HepG2 (cell line): ENCODE measurements around the gene SP3. TPM values are rescaled to one million over a fixed set of nuclear protein-coding genes. Genes with fewer than 3 reads are reported as not detected.

ENCODE experiments used
- ARHGAP35 ChIP-seq: sonication (generic); formaldehyde crosslinking; IDR thresholded peaks from 2 replicates; pipeline ENCODE4 v1.9.0; 2022; ENCODE audit warnings: mild to moderate bottlenecking, inconsistent platforms, moderate library complexity, missing genetic modification reagents, borderline replicate concordance
- GATA4 ChIP-seq: sonication (generic); IDR thresholded peaks from 2 replicates; pipeline ENCODE4 v1.6.1; 2016; ENCODE audit warnings: antibody characterized with exemption, low read depth, borderline replicate concordance
- HMG20A ChIP-seq: IDR thresholded peaks from 2 replicates; pipeline ENCODE4 v1.6.1; 2016; ENCODE audit warnings: borderline replicate concordance
- POLR2AphosphoS5 ChIP-seq: IDR thresholded peaks from 2 replicates; pipeline ENCODE4 v1.6.1; 2012; ENCODE audit warnings: low read depth, low read length
- RFX1 ChIP-seq: fragments of 450-650 bp; IDR thresholded peaks from 2 replicates; pipeline ENCODE4 v1.6.1; 2017
- SNAPC5 ChIP-seq: sonication (generic); formaldehyde crosslinking; IDR thresholded peaks from 2 replicates; pipeline ENCODE4 v1.8.1; 2023; ENCODE audit warnings: mild to moderate bottlenecking, missing genetic modification reagents, borderline replicate concordance
- TCF7 ChIP-seq: sonication (generic); IDR thresholded peaks from 2 replicates; pipeline ENCODE4 v1.6.1; 2016; ENCODE audit warnings: antibody characterized with exemption, low read depth
- ZEB1 ChIP-seq: IDR thresholded peaks from 2 replicates; pipeline ENCODE4 v1.6.1; 2012; ENCODE audit warnings: mild to moderate bottlenecking, low read depth, inconsistent platforms; ENCODE audit not compliant: insufficient replicate concordance
- ZNF136 ChIP-seq: sonication (generic); formaldehyde crosslinking; IDR thresholded peaks from 2 replicates; pipeline ENCODE4 v1.8.1; 2022; ENCODE audit warnings: low read depth, mild to moderate bottlenecking, moderate library complexity, missing genetic modification reagents
- ZNF318 ChIP-seq: sonication (generic); formaldehyde crosslinking; IDR thresholded peaks from 2 replicates; pipeline ENCODE4 v1.4.0; 2020; ENCODE audit warnings: mild to moderate bottlenecking, missing genetic modification reagents
- polyA plus RNA-seq, 8 experiments: library from polyadenylated mRNA; depleted of rRNA in 3 of 8; stranded (reverse) in 7 of 8; unstranded in 1 of 8; fragments of >200 nt; fragmentation: Illumina TruSeq in 4 of 8; extraction: Trizol in 4 of 8; gene quantifications; 2 replicates each; pipeline versions ENCODE4 v1.2.1 to v1.2.3, GENCODE V29; 2011 to 2016; ENCODE audit warnings: low read depth in 4 of 8, missing spikeins in 1 of 8, mixed read lengths in 1 of 8; ENCODE audit not compliant: insufficient read depth in 1 of 8
- total RNA-seq, 5 experiments: library from RNA; depleted of rRNA; stranded (reverse); fragments of >200 nt; fragmentation: Illumina TruSeq; extraction: Trizol; gene quantifications; 2 replicates each; pipeline ENCODE4 v1.2.3, GENCODE V29; 2016; ENCODE audit warnings: low read depth in 1 of 5
- TF ChIP-seq, protein P1 (sequence below), 2 experiments: fragments of 450-650 bp in 1 of 2; sonication (generic) in 1 of 2; formaldehyde crosslinking in 1 of 2; IDR thresholded peaks; 2 replicates each; pipeline versions ENCODE4 v1.6.1 to v1.8.0; 2016 to 2022; ENCODE audit warnings: antibody characterized with exemption in 1 of 2, mild to moderate bottlenecking in 1 of 2, missing genetic modification reagents in 1 of 2

Gene SP3
- total and polyA plus RNA-seq, 2 of the 13 experiments (the other 11 are each of a cell fraction or from before 2014, with no cell fraction given) = 57.3 to 132 TPM

GRCh38 chr2:173963817-173964564 is 1.2 kb downstream of the SP3 start (continued):
- TF ChIP-seq ZNF318 (CRISPR knock-in tag) (no peak), GATA4 (0 out of 2 replicates have a peak, but pooled peaks have one; percentile 7), ARHGAP35 (CRISPR knock-in tag) (no peak), RFX1 (no peak), TCF7 (no peak), SNAPC5 (0 out of 2 replicates have a peak, but pooled peaks have one; percentile 75), HMG20A (CRISPR knock-in tag) (no peak), ZEB1 (no peak), POLR2AphosphoS5 (peak; percentile 53), ZNF136 (no peak)
- TF ChIP-seq, protein P1, sequence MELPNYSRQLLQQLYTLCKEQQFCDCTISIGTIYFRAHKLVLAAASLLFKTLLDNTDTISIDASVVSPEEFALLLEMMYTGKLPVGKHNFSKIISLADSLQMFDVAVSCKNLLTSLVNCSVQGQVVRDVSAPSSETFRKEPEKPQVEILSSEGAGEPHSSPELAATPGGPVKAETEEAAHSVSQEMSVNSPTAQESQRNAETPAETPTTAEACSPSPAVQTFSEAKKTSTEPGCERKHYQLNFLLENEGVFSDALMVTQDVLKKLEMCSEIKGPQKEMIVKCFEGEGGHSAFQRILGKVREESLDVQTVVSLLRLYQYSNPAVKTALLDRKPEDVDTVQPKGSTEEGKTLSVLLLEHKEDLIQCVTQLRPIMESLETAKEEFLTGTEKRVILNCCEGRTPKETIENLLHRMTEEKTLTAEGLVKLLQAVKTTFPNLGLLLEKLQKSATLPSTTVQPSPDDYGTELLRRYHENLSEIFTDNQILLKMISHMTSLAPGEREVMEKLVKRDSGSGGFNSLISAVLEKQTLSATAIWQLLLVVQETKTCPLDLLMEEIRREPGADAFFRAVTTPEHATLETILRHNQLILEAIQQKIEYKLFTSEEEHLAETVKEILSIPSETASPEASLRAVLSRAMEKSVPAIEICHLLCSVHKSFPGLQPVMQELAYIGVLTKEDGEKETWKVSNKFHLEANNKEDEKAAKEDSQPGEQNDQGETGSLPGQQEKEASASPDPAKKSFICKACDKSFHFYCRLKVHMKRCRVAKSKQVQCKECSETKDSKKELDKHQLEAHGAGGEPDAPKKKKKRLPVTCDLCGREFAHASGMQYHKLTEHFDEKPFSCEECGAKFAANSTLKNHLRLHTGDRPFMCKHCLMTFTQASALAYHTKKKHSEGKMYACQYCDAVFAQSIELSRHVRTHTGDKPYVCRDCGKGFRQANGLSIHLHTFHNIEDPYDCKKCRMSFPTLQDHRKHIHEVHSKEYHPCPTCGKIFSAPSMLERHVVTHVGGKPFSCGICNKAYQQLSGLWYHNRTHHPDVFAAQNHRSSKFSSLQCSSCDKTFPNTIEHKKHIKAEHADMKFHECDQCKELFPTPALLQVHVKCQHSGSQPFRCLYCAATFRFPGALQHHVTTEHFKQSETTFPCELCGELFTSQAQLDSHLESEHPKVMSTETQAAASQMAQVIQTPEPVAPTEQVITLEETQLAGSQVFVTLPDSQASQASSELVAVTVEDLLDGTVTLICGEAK (IDR thresholded peaks at IDR 0.05) = no peak
- TF ChIP-seq, protein P1 (CRISPR knock-in tag; IDR thresholded peaks at IDR 0.05) = no peak
